GM12864 (cell line): ENCODE results near the gene PMM2.
"Not testable (repeated sequence)": the region's sequence is repeated elsewhere in the genome, so short reads cannot be mapped to it uniquely, and the experiment has no call there.

Source experiments
- DNase-seq: peaks from one replicate; pipeline ENCODE4 v3.0.0-alpha.2; 2011; ENCODE audit warnings: low read depth
- H3K4me3 ChIP-seq: 2 replicates; pipeline ENCODE4 v1.5.1; 2011; ENCODE audit warnings: mild to moderate bottlenecking, low read depth, low read length, control low read depth
- CTCF ChIP-seq: IDR thresholded peaks from 2 replicates; pipeline ENCODE4 v1.5.1; 2011; ENCODE audit warnings: low read depth, mild to moderate bottlenecking, moderate library complexity, low read length, control low read depth, inconsistent platforms; ENCODE audit errors: missing control alignments

The PMM2 gene

DNA sequence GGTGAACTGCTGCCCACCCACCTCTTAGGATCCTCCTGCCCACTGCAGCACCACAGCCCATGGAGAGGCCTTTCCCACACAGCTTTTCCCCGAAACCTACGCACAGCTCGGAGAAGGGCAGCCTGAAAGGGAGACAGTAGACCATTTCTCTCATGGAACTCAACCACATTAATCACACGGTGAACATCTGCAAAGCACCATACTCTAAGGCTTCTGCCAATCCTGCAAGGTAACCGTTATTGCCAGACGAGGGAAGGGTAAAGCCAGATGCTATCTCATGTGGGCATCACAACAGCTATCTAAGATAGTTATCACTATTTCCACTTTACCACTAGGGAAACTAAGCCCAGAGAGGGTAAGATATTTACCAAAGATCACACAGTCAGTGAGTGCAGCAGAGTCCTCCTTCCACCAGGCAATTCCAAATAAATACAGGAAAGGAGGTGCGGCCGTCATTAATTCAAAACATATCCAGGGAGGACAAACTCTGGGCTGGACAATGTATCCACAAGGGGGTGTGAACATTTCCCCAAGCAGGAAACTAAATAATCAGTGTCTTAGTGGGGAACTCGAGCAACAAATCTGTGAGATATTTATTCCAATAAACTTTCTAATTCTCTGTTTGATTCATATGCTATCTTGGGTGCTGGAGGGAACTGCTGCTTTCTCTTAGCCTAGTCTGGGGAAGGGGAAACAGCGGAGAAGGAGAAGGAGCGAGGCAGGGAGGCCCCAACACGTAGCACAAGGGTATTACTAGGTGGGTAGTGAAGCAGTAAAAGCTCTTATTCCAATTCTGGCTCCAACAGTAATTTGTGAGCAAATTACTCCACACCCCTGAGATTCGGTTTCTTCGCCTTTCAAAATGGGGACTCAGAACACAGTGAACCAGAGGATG, 923 bp upstream of the PMM2 start:
- peak overlapping the region; percentile 98 for H3K4me3 ChIP-seq
- TF ChIP-seq CTCF: no peak
- no peak for DNase-seq

DNA sequence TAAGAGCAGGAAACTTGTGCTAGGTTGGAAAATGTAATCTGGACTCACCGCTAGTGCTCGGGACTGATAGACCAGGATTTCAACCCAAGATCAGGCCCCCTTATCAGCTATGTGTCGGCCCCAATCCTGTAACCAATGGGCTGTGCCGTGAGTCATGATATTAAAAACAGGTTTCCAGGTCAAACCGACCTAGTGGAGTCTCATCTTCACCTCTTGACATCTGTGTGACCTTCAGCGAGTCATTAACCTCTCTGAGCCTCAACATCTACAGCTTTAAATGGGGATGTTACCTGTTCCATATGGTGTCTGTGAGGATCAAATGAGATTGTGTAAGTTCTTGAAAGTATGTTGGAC, 512 bp downstream of the PMM2 start:
- no peak for TF ChIP-seq CTCF
- peak overlapping the region; percentile 98 for H3K4me3 ChIP-seq
- DNase-seq: no peak

GRCh38 chr16:8798535-8799157, 1.0 kb downstream of the PMM2 start:
- no peak for TF ChIP-seq CTCF
- H3K4me3 ChIP-seq: peak overlapping the region; percentile 98
- DNase-seq: no peak

DNA sequence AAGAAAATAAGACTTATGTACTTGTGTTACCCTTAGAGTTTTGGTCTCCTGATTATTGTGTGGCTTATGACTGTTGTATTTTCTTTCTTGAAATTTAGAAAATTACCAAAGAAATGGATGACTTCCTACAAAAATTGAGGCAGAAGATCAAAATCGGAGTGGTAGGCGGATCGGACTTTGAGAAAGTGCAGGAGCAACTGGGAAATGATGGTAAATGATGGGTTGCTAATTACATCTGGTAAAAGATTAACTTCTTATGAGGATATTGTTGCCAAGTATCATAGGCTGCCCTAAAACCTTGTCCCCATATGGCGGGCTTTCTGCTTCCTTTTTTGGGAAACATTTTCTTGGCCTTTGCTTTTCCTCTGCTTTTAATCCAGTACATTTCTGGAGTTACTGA, 4.1 kb downstream of the PMM2 start:
- DNase-seq: no peak
- no peak overlapping the region for H3K4me3 ChIP-seq
- no peak for TF ChIP-seq CTCF

GRCh38 chr16:8803733-8804132, 6.1 kb downstream of the PMM2 start:
- H3K4me3 ChIP-seq, DNase-seq: not testable (repeated sequence)

DNA sequence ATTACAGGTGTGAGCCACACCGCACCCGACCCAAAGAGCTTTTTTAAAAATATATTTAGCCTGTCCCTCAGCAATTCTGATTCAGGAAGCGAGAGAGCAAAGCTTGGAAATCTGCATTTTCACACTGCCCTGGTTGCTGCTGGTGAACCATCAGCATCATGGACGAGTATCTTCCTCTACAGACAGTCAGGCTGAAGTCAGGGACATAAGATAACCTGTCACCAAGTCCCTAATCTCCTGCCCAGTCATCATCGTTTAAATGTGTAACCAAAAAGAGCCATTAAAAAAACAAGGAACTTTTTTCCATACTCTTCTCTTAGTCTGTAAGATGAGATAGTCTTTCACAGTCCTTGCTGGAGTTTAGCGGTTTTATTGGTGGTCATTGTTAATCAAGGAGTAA, 6.7 kb downstream of the PMM2 start:
- no peak overlapping the region for H3K4me3 ChIP-seq
- no peak for DNase-seq
- no peak for TF ChIP-seq CTCF

- no peak overlapping the region for H3K4me3 ChIP-seq
- TF ChIP-seq CTCF: no peak
- no peak for DNase-seq
Measured at GRCh38 chr16:8806272-8806983, 8.8 kb downstream of the PMM2 start.
